Esophagus muscularis mucosa (tissue), 4 donors: ENCODE measurements around the gene CTCF. TPM values are rescaled to one million over a fixed set of nuclear protein-coding genes. Genes with fewer than 3 reads are reported as not detected.

Experiments used
- DNase-seq: peaks from one replicate; pipeline ENCODE4 v3.0.0-alpha.2; 2017; ENCODE audit errors: extremely low spot score
- H3K27ac ChIP-seq, 4 donors: fragments of 200-600 bp; sonication (generic); replicated peaks in 1 of 4; 1 replicate in 3 of 4; 2 replicates in 1 of 4; pipeline ENCODE4 v1.5.1; 2016 to 2019; ENCODE audit warnings: mild to moderate bottlenecking in 1 of 4
- H3K27me3 ChIP-seq, 4 donors: fragments of 200-600 bp; sonication (generic); one replicate each; pipeline versions ENCODE4 v1.5.1 to v1.6.0; 2016 to 2019
- H3K36me3 ChIP-seq, 4 donors: fragments of 200-600 bp; sonication (generic); one replicate each; pipeline ENCODE4 v1.5.1; 2016 to 2019
- H3K4me1 ChIP-seq, 4 donors: fragments of 200-600 bp; sonication (generic); one replicate each; pipeline ENCODE4 v1.5.1; 2016 to 2019
- H3K4me3 ChIP-seq, 4 donors: fragments of 200-600 bp; sonication (generic); 1 replicate in 2 of 4; 2 replicates in 2 of 4; pipeline ENCODE4 v1.5.1; 2016 to 2019; ENCODE audit warnings: mild to moderate bottlenecking in 4 of 4, moderate library complexity in 1 of 4
- H3K9me3 ChIP-seq, 4 donors: fragments of 200-600 bp; sonication (generic); 1 replicate in 3 of 4; 2 replicates in 1 of 4; pipeline ENCODE4 v1.5.1; 2016 to 2019
- EP300 ChIP-seq: sonication (generic); formaldehyde crosslinking; IDR thresholded peaks from one replicate; pipeline ENCODE4 v1.6.1; 2017; ENCODE audit warnings: antibody characterized with exemption
- POLR2A ChIP-seq: fragments of 450-650 bp; IDR thresholded peaks from one replicate; pipeline ENCODE4 v1.6.1; 2017; ENCODE audit warnings: antibody characterized with exemption, moderate library complexity, mild to moderate bottlenecking, low read depth
- POLR2AphosphoS5 ChIP-seq, 2 donors: sonication (generic); formaldehyde crosslinking; IDR thresholded peaks; one replicate each; pipeline ENCODE4 v1.6.1; 2017; ENCODE audit warnings: antibody characterized with exemption in 2 of 2
- WGBS: methylation state at CpG from one replicate; pipeline ENCODE4 v1.1.5; 2018; 5-methylcytosine and 5-hydroxymethylcytosine counted together
- intact Hi-C: fragments of 100-400 bp; cut with DNase I; formaldehyde crosslinking; loops from one replicate; pipeline ENCODE4 v1.15.1; 2023
- total RNA-seq, 4 donors: library from RNA; depleted of rRNA; stranded (reverse); fragments of >200 nt; gene quantifications; one replicate each; pipeline versions ENCODE4 v1.1.0 to v1.2.1, GENCODE V29; 2016
- TF ChIP-seq, protein P1 (sequence below), 3 experiments: fragments of 200-600 bp in 2 of 3; fragments of 450-650 bp in 1 of 3; sonication (generic) in 2 of 3; IDR thresholded peaks; one replicate each; pipeline ENCODE4 v1.5.1; 2017 to 2019; ENCODE audit warnings: antibody characterized with exemption in 3 of 3, mild to moderate bottlenecking in 2 of 3, moderate library complexity in 1 of 3

Gene CTCF
- total RNA-seq, 4 donors from 2014 or later = 27.5 to 46.3 (median 38.5) TPM

DNA sequence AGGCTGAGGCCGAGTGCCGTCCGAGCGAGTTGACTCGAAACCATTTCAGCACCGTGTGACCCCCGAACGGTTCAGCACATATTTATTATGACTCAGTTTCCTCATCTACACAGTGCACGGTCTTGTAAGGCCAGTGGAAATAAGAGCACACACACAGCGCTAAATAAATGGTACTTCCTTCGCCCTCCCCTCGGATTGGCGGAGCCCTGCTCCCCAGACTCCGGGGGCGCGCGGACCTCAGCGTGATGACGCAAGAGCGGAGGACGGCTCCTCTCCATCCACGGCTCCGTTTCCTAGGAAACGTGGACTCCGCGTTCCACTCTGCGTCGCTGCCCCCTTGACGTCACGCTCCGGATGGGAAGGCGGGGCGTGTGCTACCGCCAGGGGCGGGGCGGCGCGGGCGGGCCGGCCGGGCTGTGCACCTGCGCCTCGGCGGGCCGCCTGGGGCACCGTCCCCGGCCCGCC lies 98.3 kb downstream of the CTCF start, which contains the start of gene PARD6A:
Gene PARD6A (plus strand): TSS at position 397 of the 465 bp plus-strand sequence. CDS start 79 bp downstream, outside the sequence.
- intact Hi-C loops = loop anchor here (5.0 kb wide), 1 partner anchor 147 kb away; the partner anchor contains the start of genes RANBP10 and TSNAXIP1
- DNase-seq = peak; percentile 98
- peak within 1 kb of the TSS; percentile 95 to 99 (median 98) for H3K27ac ChIP-seq
- H3K9me3 ChIP-seq = no peaks in the 10 kb centered on the region
- H3K27me3 ChIP-seq = no peaks in the 10 kb centered on the region
- H3K36me3 ChIP-seq = peaks cover 0 to 53% (median 36%) of the 10 kb centered on the region in 4 donors
- WGBS = under 1% methylated on average over 25 of the region's 48 CpGs
- H3K4me1 ChIP-seq = peaks cover 19 to 43% (median 34%) of the 10 kb centered on the region in 4 donors
- peak within 1 kb of the TSS; percentile 74 to 96 (median 85) for H3K4me3 ChIP-seq
- TF ChIP-seq, protein P1, sequence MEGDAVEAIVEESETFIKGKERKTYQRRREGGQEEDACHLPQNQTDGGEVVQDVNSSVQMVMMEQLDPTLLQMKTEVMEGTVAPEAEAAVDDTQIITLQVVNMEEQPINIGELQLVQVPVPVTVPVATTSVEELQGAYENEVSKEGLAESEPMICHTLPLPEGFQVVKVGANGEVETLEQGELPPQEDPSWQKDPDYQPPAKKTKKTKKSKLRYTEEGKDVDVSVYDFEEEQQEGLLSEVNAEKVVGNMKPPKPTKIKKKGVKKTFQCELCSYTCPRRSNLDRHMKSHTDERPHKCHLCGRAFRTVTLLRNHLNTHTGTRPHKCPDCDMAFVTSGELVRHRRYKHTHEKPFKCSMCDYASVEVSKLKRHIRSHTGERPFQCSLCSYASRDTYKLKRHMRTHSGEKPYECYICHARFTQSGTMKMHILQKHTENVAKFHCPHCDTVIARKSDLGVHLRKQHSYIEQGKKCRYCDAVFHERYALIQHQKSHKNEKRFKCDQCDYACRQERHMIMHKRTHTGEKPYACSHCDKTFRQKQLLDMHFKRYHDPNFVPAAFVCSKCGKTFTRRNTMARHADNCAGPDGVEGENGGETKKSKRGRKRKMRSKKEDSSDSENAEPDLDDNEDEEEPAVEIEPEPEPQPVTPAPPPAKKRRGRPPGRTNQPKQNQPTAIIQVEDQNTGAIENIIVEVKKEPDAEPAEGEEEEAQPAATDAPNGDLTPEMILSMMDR (IDR thresholded peaks at IDR 0.05) = peak in 1 of 3 experiments; percentile 17
- TF ChIP-seq EP300 (peak; percentile 7), POLR2AphosphoS5 (IDR thresholded peaks at IDR 0.05) (peak; percentile 60 to 63), POLR2A (no peak)

DNA sequence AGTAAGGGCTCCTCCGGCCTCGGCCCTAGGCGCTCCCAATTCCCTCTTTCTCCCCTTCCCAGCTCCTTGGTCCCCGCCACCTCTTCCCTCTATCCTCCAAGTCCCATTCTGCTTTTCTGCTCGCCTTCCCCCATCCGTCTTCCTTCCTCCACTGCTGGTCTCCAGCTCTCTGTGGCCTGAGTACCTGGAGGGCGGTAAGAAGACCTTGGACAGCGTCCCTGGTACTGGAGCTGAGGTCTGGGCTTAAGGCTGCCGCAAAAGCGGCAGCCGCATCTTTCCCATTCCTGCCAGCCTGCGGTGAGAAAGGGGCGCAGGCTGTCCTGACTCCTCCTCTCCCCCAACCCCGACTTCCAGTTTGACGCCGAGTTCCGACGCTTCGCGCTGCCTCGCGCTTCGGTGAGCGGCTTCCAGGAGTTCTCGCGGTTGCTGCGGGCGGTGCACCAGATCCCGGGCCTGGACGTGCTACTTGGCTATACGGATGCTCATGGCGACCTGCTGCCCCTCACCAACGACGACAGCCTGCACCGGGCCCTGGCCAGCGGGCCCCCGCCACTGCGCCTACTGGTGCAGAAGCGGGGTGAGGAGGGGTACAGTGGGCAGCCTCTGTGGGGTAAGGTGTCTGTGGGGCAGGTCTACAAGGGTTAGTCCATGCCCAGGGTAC lies 98.9 kb downstream of the CTCF start:
- DNase-seq = no peak
- TF ChIP-seq, protein P1 (IDR thresholded peaks at IDR 0.05) = peak in 1 of 3 experiments; percentile 1
- TF ChIP-seq EP300 (no peak), POLR2A (no peak), POLR2AphosphoS5 (IDR thresholded peaks at IDR 0.05) (no peak)
- Histone ChIP-seq H3K27ac (peak overlapping the region; percentile 95 to 99 (median 98)), H3K4me1 (peaks cover 26 to 49% (median 41%) of the 10 kb centered on the region in 4 donors), H3K9me3 (no peaks in the 10 kb centered on the region), H3K27me3 (no peaks in the 10 kb centered on the region), H3K4me3 (peak overlapping the region; percentile 74 to 96 (median 85)), H3K36me3 (peaks cover 0 to 53% (median 36%) of the 10 kb centered on the region in 4 donors)
- 12% methylated on average over 35 of the region's 39 CpGs for WGBS
- intact Hi-C loops = loop anchor here (5.0 kb wide), 1 partner anchor 146 kb away; the partner anchor contains the start of genes RANBP10 and TSNAXIP1

DNA sequence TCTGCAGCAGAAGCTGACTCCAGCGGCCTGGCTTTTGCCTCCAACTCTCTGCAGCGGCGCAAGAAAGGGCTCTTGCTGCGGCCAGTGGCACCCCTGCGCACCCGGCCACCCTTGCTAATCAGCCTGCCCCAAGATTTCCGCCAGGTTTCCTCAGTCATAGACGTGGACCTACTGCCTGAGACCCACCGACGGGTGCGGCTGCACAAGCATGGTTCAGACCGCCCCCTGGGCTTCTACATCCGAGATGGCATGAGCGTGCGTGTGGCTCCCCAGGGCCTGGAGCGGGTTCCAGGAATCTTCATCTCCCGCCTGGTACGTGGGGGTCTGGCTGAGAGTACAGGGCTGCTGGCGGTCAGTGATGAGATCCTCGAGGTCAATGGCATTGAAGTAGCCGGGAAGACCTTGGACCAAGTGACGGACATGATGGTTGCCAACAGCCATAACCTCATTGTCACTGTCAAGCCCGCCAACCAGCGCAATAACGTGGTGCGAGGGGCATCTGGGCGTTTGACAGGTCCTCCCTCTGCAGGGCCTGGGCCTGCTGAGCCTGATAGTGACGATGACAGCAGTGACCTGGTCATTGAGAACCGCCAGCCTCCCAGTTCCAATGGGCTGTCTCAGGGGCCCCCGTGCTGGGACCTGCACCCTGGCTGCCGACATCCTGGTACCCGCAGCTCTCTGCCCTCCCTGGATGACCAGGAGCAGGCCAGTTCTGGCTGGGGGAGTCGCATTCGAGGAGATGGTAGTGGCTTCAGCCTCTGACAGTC lies 99.7 kb downstream of the CTCF start:
- Histone ChIP-seq H3K36me3 (peaks cover 0 to 46% (median 32%) of the 10 kb centered on the region in 4 donors), H3K27ac (peak overlapping the region in 2 of 4 donors; percentile 95 to 98), H3K27me3 (no peaks in the 10 kb centered on the region), H3K4me3 (no peak overlapping the region), H3K4me1 (peaks cover 28 to 56% (median 47%) of the 10 kb centered on the region in 4 donors), H3K9me3 (no peaks in the 10 kb centered on the region)
- 91% methylated on average over 26 of the region's 34 CpGs for WGBS
- DNase-seq = no peak
- TF ChIP-seq, protein P1 (IDR thresholded peaks at IDR 0.05) = no peak
- TF ChIP-seq POLR2AphosphoS5 (IDR thresholded peaks at IDR 0.05) = no peak
- no peak for TF ChIP-seq POLR2A
- no peak for TF ChIP-seq EP300
- intact Hi-C loops = loop anchor here (5.0 kb wide), 1 partner anchor 145 kb away; the partner anchor contains the start of genes RANBP10 and TSNAXIP1

DNA sequence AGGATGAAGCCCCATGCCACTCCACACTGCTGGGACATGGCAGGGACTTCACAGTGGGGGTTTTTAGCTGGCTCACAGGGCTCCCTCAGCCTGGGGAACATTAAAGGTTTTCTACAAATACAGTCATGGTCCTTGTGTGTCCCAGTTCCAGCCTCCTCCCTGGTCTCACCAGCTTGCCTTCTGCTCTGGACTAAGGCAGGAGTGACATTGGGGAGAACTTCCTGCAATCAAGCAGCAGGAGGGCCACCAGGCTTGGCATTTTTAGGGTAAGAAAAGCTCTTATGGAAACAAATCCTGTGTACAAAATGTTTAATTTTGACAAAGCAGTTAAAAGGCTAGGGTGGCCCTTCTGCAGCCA lies 100.3 kb downstream of the CTCF start:
- intact Hi-C loops = loop anchor here (5.0 kb wide), 1 partner anchor 145 kb away; the partner anchor contains the start of genes RANBP10 and TSNAXIP1
- no peak for DNase-seq
- H3K4me3 ChIP-seq = no peak overlapping the region
- peaks cover 0 to 40% (median 26%) of the 10 kb centered on the region in 4 donors for H3K36me3 ChIP-seq
- peaks cover 34 to 61% (median 53%) of the 10 kb centered on the region in 4 donors for H3K4me1 ChIP-seq
- H3K27me3 ChIP-seq = no peaks in the 10 kb centered on the region
- TF ChIP-seq POLR2AphosphoS5 (IDR thresholded peaks at IDR 0.05) (no peak), EP300 (no peak), POLR2A (no peak)
- TF ChIP-seq, protein P1 (IDR thresholded peaks at IDR 0.05) = no peak
- H3K9me3 ChIP-seq = no peaks in the 10 kb centered on the region
- no peak overlapping the region for H3K27ac ChIP-seq
